Right lobe of liver (tissue), 6 donors: ENCODE results near the gene KCND2. TPM values are rescaled to one million over a fixed set of nuclear protein-coding genes. Genes with fewer than 3 reads are reported as not detected.

ENCODE experiments used
- ATAC-seq, 4 donors: fragments of 200-7000 bp; cut with Tn5 transposase; one replicate each; pipeline ENCODE4 v1.9.1; 2020; ENCODE audit warnings: mild to moderate bottlenecking in 4 of 4, moderate library complexity in 4 of 4
- DNase-seq, 3 donors: peaks; one replicate each; pipeline ENCODE4 v3.0.0-alpha.2; 2020
- H3K27ac ChIP-seq, 3 donors: fragments of 200-600 bp; one replicate each; pipeline ENCODE4 v1.8.0; 2022
- H3K27me3 ChIP-seq, 2 donors: fragments of 200-600 bp; one replicate each; pipeline ENCODE4 v1.8.0; 2022
- H3K36me3 ChIP-seq, 4 donors: fragments of 200-600 bp; sonication (generic) in 1 of 4; one replicate each; pipeline versions ENCODE4 v1.5.1 to v1.8.0; 2017 to 2022; ENCODE audit warnings: control low read depth in 1 of 4
- H3K4me1 ChIP-seq, 4 donors: fragments of 200-600 bp; sonication (generic) in 1 of 4; one replicate each; pipeline versions ENCODE4 v1.5.1 to v1.8.0; 2017 to 2022; ENCODE audit warnings: control low read depth in 1 of 4
- H3K4me3 ChIP-seq, 3 donors: fragments of 200-600 bp; one replicate each; pipeline ENCODE4 v1.8.0; 2022
- H3K9me3 ChIP-seq, 4 donors: fragments of 200-600 bp; sonication (generic) in 1 of 4; one replicate each; pipeline versions ENCODE4 v1.5.1 to v1.8.0; 2017 to 2022; ENCODE audit warnings: control low read depth in 1 of 4
- CTCF ChIP-seq, 4 donors: fragments of 200-600 bp in 3 of 4; fragments of 450-650 bp in 1 of 4; IDR thresholded peaks; one replicate each; pipeline versions ENCODE4 v1.5.1 to v1.8.0; 2016 to 2022; ENCODE audit warnings: antibody characterized with exemption in 4 of 4, mild to moderate bottlenecking in 2 of 4
- POLR2A ChIP-seq: fragments of 450-650 bp; IDR thresholded peaks from one replicate; pipeline ENCODE4 v1.6.1; 2017; ENCODE audit warnings: antibody characterized with exemption, mild to moderate bottlenecking
- WGBS: methylation state at CpG from one replicate; pipeline ENCODE4 v1.1.6; 2018; ENCODE audit warnings: low coverage, low lambda C conversion rate; ENCODE audit not compliant: insufficient coverage; ENCODE audit errors: missing lambda C conversion rate; 5-methylcytosine and 5-hydroxymethylcytosine counted together
- intact Hi-C, 2 donors: fragments of 100-400 bp; cut with DNase I; formaldehyde crosslinking; loops; one replicate each; pipeline versions ENCODE4 v1.11.2 to v1.14.1; 2022
- total RNA-seq, 6 experiments: library from RNA; depleted of rRNA in 2 of 6; stranded (reverse); fragments of >200 nt in 2 of 6; fragmentation: NEBNext Ultra II Directional in 3 of 6; extraction: Animal tissue kit (Norgen Biotek cat#: 25700) in 3 of 6; gene quantifications; one replicate each; pipeline versions ENCODE4 v1.1.0 to v1.2.4, GENCODE V29; 2016 to 2023
- donor health status: DM: no; HTN: yes; CAD: no.
- donor health status: DM: no; HTN: no; CAD: no.
- donor health status: DM: no; HTN: no; CAD: no.
- donor health status: DM: no; HTN: yes; CAD: no.
- donor health status: DM: no; HTN: yes; CAD: no.

The KCND2 gene
- total RNA-seq, 6 experiments from 2014 or later, result 0.04 to 0.49 TPM; not detected in 4

- TF ChIP-seq POLR2A (no peak), CTCF (IDR thresholded peaks at IDR 0.05) (no peak)
- ATAC-seq (no peak), DNase-seq (no peak)
- peaks cover 0 to 5% of the 10 kb centered on the region in 2 donors for H3K27me3 ChIP-seq
- no peaks in the 10 kb centered on the region for H3K9me3 ChIP-seq
- H3K4me3 ChIP-seq, result no peak overlapping the region
- no peaks in the 10 kb centered on the region for H3K4me1 ChIP-seq
- H3K27ac ChIP-seq, result no peak overlapping the region
- intact Hi-C loops, result no loop called here
- H3K36me3 ChIP-seq, result no peaks in the 10 kb centered on the region
- 71% methylated on average over 1 of the region's 1 CpG for WGBS
Measured at GRCh38 chr7:120677535-120677934, 404.6 kb downstream of the KCND2 start.

- TF ChIP-seq POLR2A, result no peak
- TF ChIP-seq CTCF (IDR thresholded peaks at IDR 0.05), result no peak
- intact Hi-C loops, result no loop called here
- Histone ChIP-seq H3K4me3 (no peak overlapping the region), H3K4me1 (no peaks in the 10 kb centered on the region), H3K36me3 (no peaks in the 10 kb centered on the region), H3K27me3 (peaks cover 0 to 5% of the 10 kb centered on the region in 2 donors), H3K27ac (no peak overlapping the region), H3K9me3 (no peaks in the 10 kb centered on the region)
- ATAC-seq (no peak), DNase-seq (no peak)
- WGBS, result 57% methylated on average over 1 of the region's 1 CpG
Measured at GRCh38 chr7:120680985-120681384, 408.0 kb downstream of the KCND2 start.

GRCh38 chr7:120684463-120684862 is 411.5 kb downstream of the KCND2 start:
- no peak overlapping the region for H3K4me3 ChIP-seq
- H3K27ac ChIP-seq, result no peak overlapping the region
- TF ChIP-seq CTCF (IDR thresholded peaks at IDR 0.05) (no peak), POLR2A (no peak)
- H3K4me1 ChIP-seq, result no peaks in the 10 kb centered on the region
- intact Hi-C loops, result no loop called here
- H3K36me3 ChIP-seq, result no peaks in the 10 kb centered on the region
- ATAC-seq (no peak), DNase-seq (no peak)
- 67% methylated on average over 6 of the region's 6 CpGs for WGBS
- no peaks in the 10 kb centered on the region for H3K9me3 ChIP-seq
- H3K27me3 ChIP-seq, result no peaks in the 10 kb centered on the region

- Histone ChIP-seq H3K27me3 (no peaks in the 10 kb centered on the region), H3K27ac (no peak overlapping the region), H3K36me3 (no peaks in the 10 kb centered on the region), H3K4me1 (no peaks in the 10 kb centered on the region), H3K9me3 (no peaks in the 10 kb centered on the region), H3K4me3 (no peak overlapping the region)
- ATAC-seq (no peak), DNase-seq (no peak)
- 61% methylated on average over 2 of the region's 2 CpGs for whole genome bisulfite sequencing
- intact Hi-C loops, result no loop called here
- no peak for TF ChIP-seq POLR2A
- TF ChIP-seq CTCF (IDR thresholded peaks at IDR 0.05), result no peak
Measured at GRCh38 chr7:120691915-120692314, 418.9 kb downstream of the KCND2 start.

- Histone ChIP-seq H3K4me1 (no peaks in the 10 kb centered on the region), H3K36me3 (no peaks in the 10 kb centered on the region), H3K9me3 (no peaks in the 10 kb centered on the region), H3K27me3 (no peaks in the 10 kb centered on the region), H3K27ac (no peak overlapping the region), H3K4me3 (no peak overlapping the region)
- 53% methylated on average over 2 of the region's 2 CpGs for WGBS
- no peak for TF ChIP-seq POLR2A
- TF ChIP-seq CTCF (IDR thresholded peaks at IDR 0.05), result no peak
- DNase-seq (no peak), ATAC-seq (no peak)
- intact Hi-C loops, result no loop called here
Measured at GRCh38 chr7:120695848-120696247, 422.9 kb downstream of the KCND2 start.
